Hepatocyte (in vitro differentiated cells): ENCODE measurements around the gene TOP3B. TPM values are rescaled to one million over a fixed set of nuclear protein-coding genes. Genes with fewer than 3 reads are reported as not detected.

Experiments used
- DNase-seq: peaks from one replicate; pipeline ENCODE4 v3.0.0-alpha.2; 2016; ENCODE audit warnings: low spot score
- H2AFZ ChIP-seq: fragments of 200-600 bp; sonication (generic); 2 replicates; pipeline ENCODE4 v1.6.0; 2016; ENCODE audit warnings: antibody characterized with exemption, mild to moderate bottlenecking
- H3K27ac ChIP-seq: fragments of 200-600 bp; sonication (generic); 2 replicates; pipeline ENCODE4 v1.5.1; 2016; ENCODE audit warnings: mild to moderate bottlenecking
- H3K27me3 ChIP-seq: fragments of 200-600 bp; sonication (generic); 2 replicates; pipeline ENCODE4 v1.6.1; 2016
- H3K36me3 ChIP-seq: fragments of 200-600 bp; sonication (generic); replicated peaks from 2 replicates; pipeline ENCODE4 v1.5.1; 2016; ENCODE audit warnings: low read depth; ENCODE audit not compliant: insufficient read depth
- H3K4me1 ChIP-seq: fragments of 200-600 bp; sonication (generic); 2 replicates; pipeline ENCODE4 v1.5.1; 2016; ENCODE audit warnings: mild to moderate bottlenecking, moderate library complexity; ENCODE audit not compliant: insufficient read depth
- H3K4me2 ChIP-seq: fragments of 200-600 bp; sonication (generic); 2 replicates; pipeline ENCODE4 v1.6.0; 2016
- H3K4me3 ChIP-seq: fragments of 200-600 bp; sonication (generic); 2 replicates; pipeline ENCODE4 v1.5.1; 2016; ENCODE audit warnings: mild to moderate bottlenecking
- H3K79me2 ChIP-seq: fragments of 200-600 bp; sonication (generic); 2 replicates; pipeline ENCODE4 v1.6.0; 2017; ENCODE audit warnings: mild to moderate bottlenecking
- H3K9me2 ChIP-seq: fragments of 200-600 bp; sonication (generic); replicated peaks from 2 replicates; pipeline ENCODE4 v1.6.0; 2017; ENCODE audit warnings: mild to moderate bottlenecking; ENCODE audit not compliant: insufficient read depth
- H3K9me3 ChIP-seq: fragments of 200-600 bp; sonication (generic); 2 replicates; pipeline ENCODE4 v1.5.1; 2016; ENCODE audit warnings: low read depth, mild to moderate bottlenecking
- H4K20me1 ChIP-seq: fragments of 200-600 bp; sonication (generic); 2 replicates; pipeline ENCODE4 v1.6.0; 2016; ENCODE audit warnings: mild to moderate bottlenecking; ENCODE audit not compliant: insufficient read depth, poor library complexity, severe bottlenecking
- EZH2 ChIP-seq: fragments of 200-600 bp; sonication (generic); IDR thresholded peaks from 2 replicates; pipeline ENCODE4 v1.6.1; 2016; ENCODE audit warnings: antibody characterized with exemption, mild to moderate bottlenecking, borderline replicate concordance
- EZH2phosphoT487 ChIP-seq: fragments of 200-600 bp; sonication (generic); IDR thresholded peaks from one replicate; pipeline ENCODE4 v1.6.1; 2018; ENCODE audit warnings: antibody characterized with exemption, mild to moderate bottlenecking, low read depth, moderate library complexity; ENCODE audit not compliant: unreplicated experiment, severe bottlenecking
- WGBS: methylation state at CpG from one replicate; pipeline ENCODE4 v1.1.6; 2016; ENCODE audit warnings: low lambda C conversion rate; ENCODE audit errors: missing lambda C conversion rate; 5-methylcytosine and 5-hydroxymethylcytosine counted together
- polyA plus RNA-seq: library from polyadenylated mRNA; unstranded; fragments of >200 nt; fragmentation: Nextera tagmentation; extraction: Ambion mirVana; gene quantifications from 2 replicates; pipeline ENCODE4 v1.2.1, GENCODE V29; 2016
- total RNA-seq: library from RNA; depleted of rRNA; stranded (reverse); fragments of >200 nt; gene quantifications from 2 replicates; pipeline ENCODE4 v1.2.3, GENCODE V29; 2014
- TF ChIP-seq, protein P1 (sequence below): fragments of 200-600 bp; sonication (generic); IDR thresholded peaks from 2 replicates; pipeline ENCODE4 v1.5.1; 2016; ENCODE audit warnings: antibody characterized with exemption, mild to moderate bottlenecking; ENCODE audit not compliant: poor library complexity

TOP3B gene
- total and polyA plus RNA-seq, 2 experiments from 2014 or later, result 26.6 to 30.8 TPM

DNA sequence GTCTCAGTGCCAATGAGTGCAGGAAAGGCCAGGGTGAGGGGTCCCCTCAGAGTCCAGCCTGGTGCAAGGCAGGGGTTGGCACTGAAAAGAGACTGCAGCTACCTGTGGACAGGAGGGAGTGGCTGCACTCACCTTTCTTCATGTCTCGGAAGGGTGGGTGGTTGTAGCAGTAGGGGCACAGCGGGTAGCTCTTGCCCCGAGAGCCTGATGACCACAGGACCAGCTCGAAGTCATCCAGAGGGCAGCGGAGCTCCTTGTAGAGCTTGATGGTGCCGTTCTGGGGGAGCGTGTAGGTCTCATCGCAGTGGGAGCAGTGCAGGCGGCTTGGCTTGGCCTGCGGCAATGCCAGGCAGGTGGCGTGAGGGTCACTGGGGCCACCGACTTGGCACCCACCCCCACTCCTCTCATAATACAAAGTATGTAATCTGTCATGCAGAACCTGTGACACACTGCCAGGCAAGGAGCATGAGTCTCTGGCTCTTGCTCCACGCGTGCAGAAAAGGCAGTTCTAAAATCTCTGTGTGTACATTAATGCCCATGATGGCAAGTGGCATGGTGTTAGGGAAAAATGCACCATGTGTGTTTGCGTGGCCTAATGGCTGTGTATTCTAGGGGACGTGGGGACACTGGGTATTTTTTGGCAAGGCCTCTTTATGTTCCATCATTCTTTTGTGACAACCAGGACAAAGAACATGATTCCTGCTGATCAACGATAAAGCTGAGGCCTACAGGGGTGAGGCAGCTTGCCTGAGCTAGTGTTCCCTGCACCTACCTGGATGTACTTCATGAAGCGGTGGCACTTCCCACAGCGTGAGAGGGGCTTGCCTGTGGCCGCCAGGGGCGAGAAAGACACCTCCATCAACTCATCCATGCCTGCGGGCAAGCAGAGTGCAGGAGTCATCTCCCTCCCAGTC, 24.0 kb downstream of the TOP3B start:
- no peak overlapping the region for H3K4me2 ChIP-seq
- H3K36me3 ChIP-seq, result no peaks in the 10 kb centered on the region
- 96% methylated on average over 22 of the region's 22 CpGs for WGBS

DNA sequence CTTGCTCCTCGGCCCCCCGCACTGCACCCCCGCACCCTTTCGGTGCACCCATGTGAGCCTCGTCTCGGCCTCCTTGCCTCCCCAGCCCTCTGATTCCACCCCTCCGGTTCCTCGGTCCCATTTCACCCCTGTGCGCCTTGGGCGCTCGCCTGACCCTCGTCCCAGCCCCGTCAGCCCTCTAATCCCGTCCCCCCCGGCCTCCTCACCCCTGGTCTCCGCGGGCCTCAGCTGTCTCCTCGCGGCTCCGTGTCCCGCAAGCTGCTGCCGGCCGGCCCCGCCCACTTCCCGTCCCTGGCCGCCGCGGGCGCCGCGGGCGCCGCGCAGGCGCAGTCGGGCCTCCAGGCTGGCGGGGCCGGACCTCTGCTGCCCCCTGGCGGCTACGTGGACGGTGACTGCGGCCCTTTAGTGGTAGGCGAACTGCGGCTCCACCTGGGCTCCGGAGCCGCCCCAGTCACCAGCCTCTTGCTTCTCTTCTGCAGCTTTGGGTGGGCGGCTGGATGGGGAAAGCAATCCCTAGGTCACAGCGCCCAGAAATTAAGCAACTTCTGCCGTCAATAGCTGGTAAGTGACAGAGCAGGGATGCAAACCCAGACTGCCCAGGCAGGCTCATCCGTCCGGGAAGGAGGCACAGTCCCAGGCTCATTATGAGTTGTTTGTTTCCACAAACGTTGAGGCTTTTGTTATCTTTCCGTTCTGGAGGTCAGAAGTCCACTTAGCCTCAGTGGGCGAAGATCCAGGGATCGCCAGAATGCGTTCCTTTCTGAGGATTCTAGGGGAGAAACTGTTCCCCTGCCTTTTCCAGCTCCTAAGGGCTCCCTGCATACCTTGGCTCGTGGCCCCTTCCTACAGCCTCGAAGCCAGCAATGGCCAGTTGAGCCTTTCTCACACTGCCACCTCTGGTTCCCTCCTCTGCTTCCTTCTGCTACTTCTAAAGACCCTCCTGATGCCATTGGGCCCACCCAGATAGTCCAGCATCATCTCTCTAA, 29.7 kb downstream of the TOP3B start, which contains the start of gene PPM1F:
Gene PPM1F, minus strand, starts transcription at position 263 of the 986 bp plus-strand sequence. CDS start 6,800 bp downstream, outside the sequence.
- TF ChIP-seq, protein P1, sequence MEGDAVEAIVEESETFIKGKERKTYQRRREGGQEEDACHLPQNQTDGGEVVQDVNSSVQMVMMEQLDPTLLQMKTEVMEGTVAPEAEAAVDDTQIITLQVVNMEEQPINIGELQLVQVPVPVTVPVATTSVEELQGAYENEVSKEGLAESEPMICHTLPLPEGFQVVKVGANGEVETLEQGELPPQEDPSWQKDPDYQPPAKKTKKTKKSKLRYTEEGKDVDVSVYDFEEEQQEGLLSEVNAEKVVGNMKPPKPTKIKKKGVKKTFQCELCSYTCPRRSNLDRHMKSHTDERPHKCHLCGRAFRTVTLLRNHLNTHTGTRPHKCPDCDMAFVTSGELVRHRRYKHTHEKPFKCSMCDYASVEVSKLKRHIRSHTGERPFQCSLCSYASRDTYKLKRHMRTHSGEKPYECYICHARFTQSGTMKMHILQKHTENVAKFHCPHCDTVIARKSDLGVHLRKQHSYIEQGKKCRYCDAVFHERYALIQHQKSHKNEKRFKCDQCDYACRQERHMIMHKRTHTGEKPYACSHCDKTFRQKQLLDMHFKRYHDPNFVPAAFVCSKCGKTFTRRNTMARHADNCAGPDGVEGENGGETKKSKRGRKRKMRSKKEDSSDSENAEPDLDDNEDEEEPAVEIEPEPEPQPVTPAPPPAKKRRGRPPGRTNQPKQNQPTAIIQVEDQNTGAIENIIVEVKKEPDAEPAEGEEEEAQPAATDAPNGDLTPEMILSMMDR, result peak; percentile 81
- TF ChIP-seq EZH2 (no peak), EZH2phosphoT487 (no peak)
- H3K36me3 ChIP-seq, result no peaks in the 10 kb centered on the region
- peak within 1 kb of the TSS; percentile 99 for H3K4me2 ChIP-seq
- no peaks in the 10 kb centered on the region for H3K27me3 ChIP-seq
- H3K9me3 ChIP-seq, result no peaks in the 10 kb centered on the region
- H3K79me2 ChIP-seq, result peaks cover 16% of the 10 kb centered on the region
- peak; percentile 95 for DNase-seq
- WGBS, result 15% methylated on average over 37 of the region's 58 CpGs
- peaks cover 3% of the 10 kb centered on the region for H4K20me1 ChIP-seq
- H2AFZ ChIP-seq, result peak within 1 kb of the TSS; percentile 75
- no peak within 1 kb of the TSS for H3K27ac ChIP-seq
- peak within 1 kb of the TSS; percentile 47 for H3K4me3 ChIP-seq
- no peaks in the 10 kb centered on the region for H3K9me2 ChIP-seq
- peaks cover 12% of the 10 kb centered on the region for H3K4me1 ChIP-seq

More for the DNA sequence above, 24.0 kb downstream of the TOP3B start:
- TF ChIP-seq EZH2, result no peak
- TF ChIP-seq, protein P1, result no peak
- no peak for TF ChIP-seq EZH2phosphoT487
- DNase-seq, result no peak
- no peaks in the 10 kb centered on the region for H3K27me3 ChIP-seq
- no peaks in the 10 kb centered on the region for H4K20me1 ChIP-seq
- no peak overlapping the region for H3K27ac ChIP-seq
- H3K9me3 ChIP-seq, result no peaks in the 10 kb centered on the region
- H3K4me3 ChIP-seq, result no peak overlapping the region
- H3K4me1 ChIP-seq, result no peaks in the 10 kb centered on the region
- H2AFZ ChIP-seq, result no peak overlapping the region
- no peaks in the 10 kb centered on the region for H3K79me2 ChIP-seq
- H3K9me2 ChIP-seq, result no peaks in the 10 kb centered on the region

DNA sequence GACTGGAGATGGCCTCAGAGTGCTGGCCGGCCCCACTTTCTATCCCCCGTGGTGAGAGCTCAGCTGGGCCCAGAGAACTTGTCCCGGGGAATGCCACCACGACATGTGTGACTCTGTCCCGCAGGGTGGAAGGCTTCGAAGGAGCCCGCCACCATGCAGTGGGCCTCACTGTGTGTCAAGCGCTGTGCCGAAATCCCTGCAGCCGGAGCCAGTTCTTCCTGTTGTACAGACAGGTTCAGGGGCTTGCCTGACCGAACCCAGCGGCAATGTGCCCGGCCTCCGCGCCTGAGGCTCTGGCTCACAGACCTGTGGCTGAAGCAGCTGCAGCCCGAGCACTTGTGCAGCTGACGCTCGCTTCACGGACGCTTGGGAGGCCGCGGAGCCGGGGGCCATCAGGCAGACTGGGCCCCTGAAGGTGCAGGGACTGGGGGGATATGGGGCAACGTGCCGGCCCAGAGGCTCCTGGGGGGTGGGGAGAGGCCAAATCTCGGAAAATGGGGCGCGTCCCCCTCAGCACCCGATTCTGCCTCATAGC, 30.6 kb downstream of the TOP3B start:
- H3K4me3 ChIP-seq, result peak overlapping the region; percentile 47
- H3K36me3 ChIP-seq, result no peaks in the 10 kb centered on the region
- no peaks in the 10 kb centered on the region for H3K27me3 ChIP-seq
- H3K27ac ChIP-seq, result no peak overlapping the region
- H3K79me2 ChIP-seq, result peaks cover 16% of the 10 kb centered on the region
- peak overlapping the region; percentile 75 for H2AFZ ChIP-seq
- H4K20me1 ChIP-seq, result peaks cover 4% of the 10 kb centered on the region
- 17% methylated on average over 25 of the region's 29 CpGs for WGBS
- peak; percentile 68 for DNase-seq
- no peaks in the 10 kb centered on the region for H3K9me3 ChIP-seq
- H3K9me2 ChIP-seq, result no peaks in the 10 kb centered on the region
- TF ChIP-seq EZH2, result no peak
- TF ChIP-seq, protein P1, result no peak
- TF ChIP-seq EZH2phosphoT487, result no peak
- peak overlapping the region; percentile 99 for H3K4me2 ChIP-seq
- H3K4me1 ChIP-seq, result peaks cover 12% of the 10 kb centered on the region
